Neutrophil (primary cell): ENCODE results near the gene SIKE1.
"Not testable (repeated sequence)": the region's sequence is repeated elsewhere in the genome, so short reads cannot be mapped to it uniquely, and the experiment has no call there.

Experiments
- H3K27ac ChIP-seq: fragments of 200-600 bp; sonication (generic); 2 replicates; pipeline ENCODE4 v1.5.1; 2016; ENCODE audit warnings: mild to moderate bottlenecking, moderate library complexity
- H3K27me3 ChIP-seq: fragments of 200-600 bp; sonication (generic); 2 replicates; pipeline ENCODE4 v1.6.0; 2016; ENCODE audit warnings: mild to moderate bottlenecking
- H3K36me3 ChIP-seq: fragments of 200-600 bp; sonication (generic); 2 replicates; pipeline ENCODE4 v1.5.1; 2017
- H3K4me1 ChIP-seq, 2 experiments: fragments of 200-600 bp in 1 of 2; sonication (generic) in 1 of 2; 1 replicate in 1 of 2; 2 replicates in 1 of 2; pipeline versions ENCODE4 v1.5.1 to v1.6.1; 2013 to 2016; ENCODE audit warnings: low read depth in 1 of 2, low read length in 1 of 2, mild to moderate bottlenecking in 1 of 2, moderate library complexity in 1 of 2; ENCODE audit not compliant: control insufficient read depth in 1 of 2, insufficient read depth in 1 of 2
- H3K4me3 ChIP-seq, 2 experiments: fragments of 200-600 bp in 1 of 2; sonication (generic) in 1 of 2; 1 replicate in 1 of 2; 2 replicates in 1 of 2; pipeline ENCODE4 v1.5.1; 2013 to 2016; ENCODE audit warnings: low read depth in 1 of 2, low read length in 1 of 2, mild to moderate bottlenecking in 1 of 2, moderate library complexity in 1 of 2
- H3K9me3 ChIP-seq: fragments of 200-600 bp; sonication (generic); 2 replicates; pipeline ENCODE4 v1.5.1; 2016
- TF ChIP-seq, protein P1 (sequence below): fragments of 200-600 bp; sonication (generic); IDR thresholded peaks from 2 replicates; pipeline ENCODE4 v1.5.1; 2016; ENCODE audit warnings: antibody characterized with exemption

The SIKE1 gene

DNA sequence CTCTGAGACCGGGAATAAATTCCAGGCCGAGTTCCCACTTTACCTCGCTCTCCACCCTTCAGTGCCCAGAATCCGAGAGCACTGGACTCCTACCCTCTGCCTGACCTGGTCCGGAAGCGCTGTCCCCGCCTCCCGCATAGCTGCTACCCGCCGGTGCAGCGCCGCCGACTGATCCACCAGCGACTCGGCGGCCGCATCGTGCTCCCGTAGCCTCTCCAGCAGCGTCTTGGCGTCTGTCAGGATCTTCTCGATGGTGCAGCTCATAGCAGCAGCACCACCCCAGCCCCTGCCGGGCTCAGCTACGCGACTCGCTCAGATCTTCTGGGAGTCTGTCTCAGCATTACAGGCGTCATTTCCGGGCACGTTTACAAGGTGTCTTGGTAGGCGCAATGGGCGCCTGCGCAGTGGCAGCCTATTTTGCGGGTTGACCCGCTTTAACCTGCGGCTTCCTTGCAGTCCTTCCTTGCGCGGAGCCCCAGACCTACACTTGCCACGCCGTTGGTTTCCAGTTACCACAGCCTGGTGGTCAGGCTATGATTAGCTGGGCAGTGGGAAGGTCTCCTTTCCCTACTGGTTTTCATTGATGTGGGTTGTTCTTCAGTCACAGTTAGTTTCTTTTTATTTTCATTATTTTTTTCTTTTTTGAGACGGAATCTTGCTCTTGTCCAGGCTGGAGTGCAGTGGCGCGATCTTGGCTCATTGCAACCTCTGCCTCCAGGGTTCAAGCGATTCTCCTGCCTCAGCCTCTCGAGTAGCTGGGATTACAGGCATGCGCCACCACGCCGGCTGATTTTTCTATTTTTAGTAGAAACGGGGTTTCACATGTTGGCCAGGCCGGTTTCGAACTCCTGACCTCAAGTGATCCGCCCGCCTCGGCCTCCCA lies at the start of gene SIKE1:
SIKE1 (minus strand) TSS at position 342 of the 883 bp plus-strand sequence; CDS start at position 264, 78 bp downstream.
- Histone ChIP-seq H3K27ac (peak within 1 kb of the TSS; percentile 85), H3K27me3 (peaks cover 33% of the 10 kb centered on the region), H3K36me3 (peaks cover 17% of the 10 kb centered on the region), H3K4me3 (peak within 1 kb of the TSS; percentile 84 to 85), H3K4me1 (peaks cover 12 to 14% of the 10 kb centered on the region in 2 experiments), H3K9me3 (no peaks in the 10 kb centered on the region)
- TF ChIP-seq, protein P1, sequence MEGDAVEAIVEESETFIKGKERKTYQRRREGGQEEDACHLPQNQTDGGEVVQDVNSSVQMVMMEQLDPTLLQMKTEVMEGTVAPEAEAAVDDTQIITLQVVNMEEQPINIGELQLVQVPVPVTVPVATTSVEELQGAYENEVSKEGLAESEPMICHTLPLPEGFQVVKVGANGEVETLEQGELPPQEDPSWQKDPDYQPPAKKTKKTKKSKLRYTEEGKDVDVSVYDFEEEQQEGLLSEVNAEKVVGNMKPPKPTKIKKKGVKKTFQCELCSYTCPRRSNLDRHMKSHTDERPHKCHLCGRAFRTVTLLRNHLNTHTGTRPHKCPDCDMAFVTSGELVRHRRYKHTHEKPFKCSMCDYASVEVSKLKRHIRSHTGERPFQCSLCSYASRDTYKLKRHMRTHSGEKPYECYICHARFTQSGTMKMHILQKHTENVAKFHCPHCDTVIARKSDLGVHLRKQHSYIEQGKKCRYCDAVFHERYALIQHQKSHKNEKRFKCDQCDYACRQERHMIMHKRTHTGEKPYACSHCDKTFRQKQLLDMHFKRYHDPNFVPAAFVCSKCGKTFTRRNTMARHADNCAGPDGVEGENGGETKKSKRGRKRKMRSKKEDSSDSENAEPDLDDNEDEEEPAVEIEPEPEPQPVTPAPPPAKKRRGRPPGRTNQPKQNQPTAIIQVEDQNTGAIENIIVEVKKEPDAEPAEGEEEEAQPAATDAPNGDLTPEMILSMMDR = peak; percentile 15

GRCh38 chr1:114830075-114830474 lies 49.6 kb upstream of the SIKE1 start:
- H3K27ac ChIP-seq, H3K36me3 ChIP-seq, H3K9me3 ChIP-seq, H3K4me3 ChIP-seq, H3K27me3 ChIP-seq, H3K4me1 ChIP-seq: not testable (repeated sequence)

GRCh38 chr1:114828251-114828650 lies 47.8 kb upstream of the SIKE1 start:
- TF ChIP-seq, protein P1 = no peak
- Histone ChIP-seq H3K9me3 (no peaks in the 10 kb centered on the region), H3K36me3 (no peaks in the 10 kb centered on the region), H3K27me3 (no peaks in the 10 kb centered on the region), H3K4me1 (no peaks in the 10 kb centered on the region), H3K27ac (no peak overlapping the region), H3K4me3 (no peak overlapping the region)

GRCh38 chr1:114821978-114822377 lies 41.5 kb upstream of the SIKE1 start:
- Histone ChIP-seq H3K27ac (no peak overlapping the region), H3K36me3 (no peaks in the 10 kb centered on the region), H3K4me1 (no peaks in the 10 kb centered on the region), H3K27me3 (no peaks in the 10 kb centered on the region), H3K4me3 (no peak overlapping the region), H3K9me3 (no peaks in the 10 kb centered on the region)
- TF ChIP-seq, protein P1 = no peak

GRCh38 chr1:114820392-114820791 lies 39.9 kb upstream of the SIKE1 start:
- TF ChIP-seq, protein P1 = no peak
- H3K36me3 ChIP-seq = no peaks in the 10 kb centered on the region
- H3K9me3 ChIP-seq = no peaks in the 10 kb centered on the region
- no peak overlapping the region for H3K4me3 ChIP-seq
- no peaks in the 10 kb centered on the region for H3K27me3 ChIP-seq
- no peak overlapping the region for H3K27ac ChIP-seq
- no peaks in the 10 kb centered on the region for H3K4me1 ChIP-seq

GRCh38 chr1:114819869-114820268 lies 39.4 kb upstream of the SIKE1 start:
- Histone ChIP-seq H3K27ac (no peak overlapping the region), H3K36me3 (no peaks in the 10 kb centered on the region), H3K27me3 (no peaks in the 10 kb centered on the region), H3K4me1 (no peaks in the 10 kb centered on the region), H3K9me3 (no peaks in the 10 kb centered on the region), H3K4me3 (no peak overlapping the region)
- TF ChIP-seq, protein P1 = no peak

DNA sequence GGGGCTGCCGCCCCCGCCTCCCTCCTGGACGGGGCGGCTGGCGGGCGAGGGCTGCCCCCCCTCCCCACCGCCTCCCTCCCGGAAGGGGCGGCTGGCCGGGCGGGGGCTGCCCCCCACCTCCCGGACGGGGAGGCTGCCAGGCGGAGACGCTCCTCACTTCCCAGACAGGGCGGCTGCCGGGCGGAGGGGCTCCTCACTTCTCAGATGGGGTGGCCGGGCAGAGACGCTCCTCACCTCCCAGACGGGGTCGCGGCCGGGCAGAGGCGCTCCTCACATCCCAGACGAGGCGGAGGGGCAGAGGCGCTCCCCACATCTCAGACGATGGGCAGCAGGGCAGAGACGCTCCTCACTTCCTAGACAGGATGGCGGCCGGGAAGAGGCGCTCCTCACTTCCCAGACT lies 24.0 kb upstream of the SIKE1 start:
- H3K27ac ChIP-seq, H3K36me3 ChIP-seq, H3K27me3 ChIP-seq, H3K4me1 ChIP-seq, H3K4me3 ChIP-seq, H3K9me3 ChIP-seq: not testable (repeated sequence)
